IPS-18c (cell line): Measurements from ENCODE around the gene MRTFB.

ENCODE experiments used
- H3K4me3 ChIP-seq: 2 replicates; pipeline ENCODE4 v1.7.0; 2013; ENCODE audit warnings: low read depth, mild to moderate bottlenecking, low read length, moderate library complexity; ENCODE audit not compliant: insufficient read depth
- H3K9me3 ChIP-seq: one replicate; pipeline ENCODE4 v1.6.1; 2013; ENCODE audit warnings: mild to moderate bottlenecking, low read length, moderate library complexity; ENCODE audit not compliant: control insufficient read depth, insufficient read depth

The MRTFB gene

DNA sequence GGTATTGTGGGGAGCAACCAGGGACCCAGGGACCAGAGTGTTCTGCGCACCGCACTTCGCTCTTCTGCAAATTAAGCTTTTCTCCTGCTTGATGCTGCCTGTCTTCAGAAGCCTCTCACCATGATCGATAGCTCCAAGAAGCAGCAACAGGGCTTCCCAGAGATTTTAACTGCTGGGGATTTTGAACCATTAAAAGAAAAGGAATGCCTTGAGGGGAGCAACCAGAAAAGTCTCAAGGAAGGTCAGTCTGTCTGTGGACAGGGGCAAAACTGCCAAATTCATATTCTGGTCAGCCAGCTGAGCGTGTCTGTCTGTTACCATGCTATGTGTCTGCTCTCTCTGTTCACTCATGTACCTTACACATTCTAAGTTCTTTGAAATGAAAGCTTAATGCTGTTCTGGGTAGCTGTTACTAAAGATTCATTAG lies 115.7 kb downstream of the MRTFB start:
- H3K9me3 ChIP-seq = no peaks in the 10 kb centered on the region
- H3K4me3 ChIP-seq = 0 out of 2 replicates have a peak overlapping the region, but pooled peaks have one; percentile 17

DNA sequence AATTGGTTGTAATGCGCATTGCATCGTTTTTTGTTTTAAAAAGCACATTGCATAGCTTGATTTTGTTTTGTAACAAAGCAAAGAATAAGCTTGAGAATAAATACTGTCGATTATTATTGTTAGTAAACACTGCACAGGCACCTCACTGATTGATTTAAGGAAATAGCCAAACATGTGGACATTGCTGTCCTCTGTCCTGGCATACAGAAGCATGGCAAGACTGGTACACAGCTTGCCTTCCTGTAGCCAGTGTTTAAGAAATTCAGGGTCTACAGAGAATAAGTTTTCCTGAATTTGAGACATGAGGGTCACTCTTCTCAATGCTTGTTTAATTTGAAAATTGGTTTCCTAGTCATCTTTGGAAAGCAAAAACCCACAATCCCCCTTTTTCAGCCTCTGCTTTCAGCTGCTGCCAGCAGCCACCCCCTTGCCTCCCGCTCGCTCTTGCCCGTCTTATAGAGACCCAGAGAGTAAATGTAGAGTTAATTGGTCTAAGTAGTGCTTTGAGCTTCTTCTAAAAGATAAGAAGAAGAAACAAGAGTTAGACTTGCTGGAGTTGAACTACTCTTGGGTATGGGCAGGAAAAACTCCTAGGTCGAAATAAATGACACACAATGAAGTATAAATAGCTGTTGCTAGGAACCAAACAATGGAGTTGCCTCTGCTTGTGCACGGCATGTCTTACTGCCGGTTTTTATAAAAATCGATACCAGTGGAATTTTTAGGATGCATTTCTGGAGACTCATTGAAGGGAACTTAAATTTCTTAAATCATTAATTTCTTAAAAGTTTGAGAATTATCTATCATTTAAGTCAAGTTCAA lies 116.6 kb downstream of the MRTFB start:
- Histone ChIP-seq H3K4me3 (no peak overlapping the region), H3K9me3 (no peaks in the 10 kb centered on the region)

DNA sequence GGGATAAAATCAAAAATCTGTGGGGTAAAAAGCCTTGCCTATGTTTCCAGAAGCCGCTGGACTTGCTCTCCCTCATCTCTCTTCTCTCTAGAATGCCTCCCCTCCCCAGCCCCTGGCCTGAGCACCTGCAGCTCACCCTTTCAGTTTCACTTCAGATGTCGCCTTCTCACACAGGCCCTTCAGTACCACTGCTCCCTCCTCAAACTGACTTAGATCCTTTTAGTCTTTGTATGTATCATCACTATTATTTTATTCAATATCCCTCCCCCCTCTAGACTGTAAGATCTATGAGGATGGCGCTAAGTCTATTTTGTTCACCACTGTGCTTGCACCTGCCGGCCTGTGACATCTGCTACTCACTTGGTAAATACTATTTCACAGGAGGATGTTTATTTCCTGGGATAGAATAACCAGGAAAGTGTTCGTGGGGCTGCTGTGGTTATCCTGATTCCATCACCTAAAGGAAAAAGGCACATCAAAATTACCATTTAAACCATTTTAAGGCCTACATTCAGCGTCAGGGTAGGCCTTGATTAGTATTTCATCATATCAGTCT lies 122.3 kb downstream of the MRTFB start:
- no peak overlapping the region for H3K4me3 ChIP-seq
- no peaks in the 10 kb centered on the region for H3K9me3 ChIP-seq

DNA sequence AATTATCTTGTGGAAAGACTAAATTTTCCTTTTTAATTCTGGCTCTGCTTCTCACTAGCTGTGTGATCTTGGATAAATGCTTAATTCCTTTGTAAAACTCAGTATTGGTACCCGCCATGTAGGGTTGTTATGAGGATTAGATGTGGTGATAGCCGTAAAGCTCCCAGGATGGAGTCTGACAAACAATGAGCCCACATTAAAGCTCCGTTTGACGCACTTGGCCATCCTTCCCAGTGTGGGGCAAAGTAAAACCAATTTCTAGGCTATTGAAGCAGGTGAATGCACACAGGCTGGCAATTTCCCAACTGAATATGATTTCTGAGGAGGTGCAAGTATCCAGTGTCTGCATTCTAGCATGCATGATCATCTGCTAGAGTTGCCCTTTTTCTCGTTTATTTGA lies 123.6 kb downstream of the MRTFB start:
- Histone ChIP-seq H3K9me3 (no peaks in the 10 kb centered on the region), H3K4me3 (no peak overlapping the region)

DNA sequence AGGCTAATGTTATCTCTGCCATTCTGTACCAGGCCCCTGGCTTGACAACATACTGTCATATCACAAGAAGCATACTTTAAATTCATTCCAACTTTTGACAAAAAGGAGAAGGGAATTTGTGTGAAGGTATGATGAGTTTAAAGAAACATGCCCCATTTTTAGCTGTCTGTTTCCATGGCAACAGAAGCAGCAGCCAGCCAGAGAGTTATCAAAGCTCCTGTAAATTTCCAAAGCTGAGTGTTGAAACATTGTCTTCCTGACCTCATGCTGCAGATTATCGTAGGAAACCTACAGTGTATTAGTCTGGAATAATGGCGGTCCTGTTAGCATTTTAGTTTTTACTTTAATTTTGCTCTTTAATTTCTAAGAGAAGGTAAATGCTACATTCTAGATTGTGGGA lies 124.9 kb downstream of the MRTFB start:
- no peaks in the 10 kb centered on the region for H3K9me3 ChIP-seq
- H3K4me3 ChIP-seq = no peak overlapping the region

DNA sequence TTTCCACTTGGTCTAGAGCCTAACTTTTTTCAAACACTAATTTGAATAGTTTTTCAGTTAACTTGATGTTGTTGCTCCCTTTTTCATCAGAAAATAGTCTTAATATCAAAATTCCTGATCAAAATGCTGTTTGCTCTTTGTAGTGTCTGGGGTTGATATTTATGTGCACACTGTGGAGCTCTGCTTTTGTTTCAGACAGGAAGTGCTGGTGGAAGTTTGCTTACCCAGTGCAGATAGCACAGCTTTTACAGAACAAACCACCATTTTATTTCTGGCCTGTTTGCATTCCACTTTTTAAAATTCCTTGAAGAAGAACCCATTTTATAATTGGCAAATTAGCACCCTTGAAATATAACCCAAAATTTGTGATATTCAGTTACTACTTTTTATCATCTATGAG lies 125.4 kb downstream of the MRTFB start:
- no peak overlapping the region for H3K4me3 ChIP-seq
- no peaks in the 10 kb centered on the region for H3K9me3 ChIP-seq

DNA sequence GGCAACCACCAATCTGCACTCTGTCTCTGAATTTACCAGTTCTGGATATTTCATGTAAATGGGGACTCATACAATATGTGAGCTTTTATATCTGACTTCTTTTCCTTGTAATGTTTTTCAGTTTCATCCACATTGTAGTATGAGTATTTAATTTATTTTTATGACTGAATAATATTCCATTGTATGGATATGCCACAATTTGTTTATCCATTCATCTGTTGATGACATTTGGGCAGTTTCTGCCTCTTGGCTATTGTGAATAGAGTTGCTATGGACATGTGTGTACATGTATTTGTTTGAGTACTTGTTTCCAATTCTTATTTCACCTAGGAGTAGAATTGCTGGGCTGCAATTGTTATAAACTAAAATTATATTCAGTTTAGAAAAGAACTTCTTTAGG lies 126.9 kb downstream of the MRTFB start:
- Histone ChIP-seq H3K9me3 (no peaks in the 10 kb centered on the region), H3K4me3 (no peak overlapping the region)

DNA sequence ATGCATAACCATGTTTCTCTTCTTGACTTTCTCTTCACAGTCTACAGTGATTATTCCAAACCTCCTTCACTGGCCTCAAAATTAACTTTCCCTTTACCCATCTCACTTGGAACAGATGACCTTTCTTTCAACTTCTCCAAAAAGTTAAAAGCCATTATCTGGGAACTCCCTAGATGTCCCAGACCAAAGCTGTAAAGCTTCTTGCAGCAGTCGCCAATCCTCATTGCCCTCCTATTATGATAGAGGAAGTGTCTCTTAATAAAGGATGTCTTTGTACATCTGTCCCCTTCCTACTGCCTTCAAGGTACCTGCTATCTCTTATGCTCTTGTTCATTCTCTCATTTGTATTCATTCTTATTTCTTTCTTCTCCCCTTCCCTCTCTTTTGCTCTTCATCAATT lies 127.5 kb downstream of the MRTFB start:
- Histone ChIP-seq H3K9me3 (no peaks in the 10 kb centered on the region), H3K4me3 (no peak overlapping the region)

DNA sequence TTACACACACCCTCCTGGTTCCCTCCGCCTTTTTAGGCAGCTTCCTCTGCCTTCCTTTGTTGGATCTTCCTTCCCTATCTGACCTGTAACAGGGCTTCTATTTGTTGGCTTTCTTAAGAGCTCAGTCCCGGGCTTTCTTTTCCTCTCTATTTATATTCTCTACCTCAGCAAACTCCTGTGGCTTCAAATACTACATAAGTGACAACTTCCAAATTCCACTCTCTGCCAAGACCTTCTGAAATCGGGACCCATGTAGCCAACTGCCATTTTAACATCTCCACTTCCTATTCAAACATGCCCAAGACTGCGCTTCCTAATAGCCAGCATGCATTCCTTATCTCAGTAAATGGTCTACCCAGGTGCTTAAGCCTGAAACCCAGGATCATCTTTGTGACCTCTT lies 128.1 kb downstream of the MRTFB start:
- no peak overlapping the region for H3K4me3 ChIP-seq
- no peaks in the 10 kb centered on the region for H3K9me3 ChIP-seq

DNA sequence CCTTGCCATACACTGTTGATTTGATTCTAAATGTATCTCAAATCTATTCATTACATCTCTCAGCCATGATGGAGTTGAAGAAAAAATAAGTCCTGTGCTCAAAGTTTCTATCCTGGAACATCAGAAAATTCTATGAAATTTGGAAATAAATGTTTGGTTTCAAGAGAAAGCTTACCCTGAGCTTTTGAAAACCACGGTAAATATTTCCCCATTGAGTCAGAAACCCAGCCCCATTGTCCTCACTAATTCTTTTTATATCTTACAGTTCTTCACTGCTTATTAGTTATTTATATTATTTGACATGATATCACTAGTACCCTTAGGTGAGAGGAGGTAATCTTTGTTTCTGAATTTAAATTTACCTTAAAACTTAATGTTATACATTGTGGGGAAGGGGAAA lies 128.5 kb downstream of the MRTFB start:
- Histone ChIP-seq H3K4me3 (no peak overlapping the region), H3K9me3 (no peaks in the 10 kb centered on the region)

DNA sequence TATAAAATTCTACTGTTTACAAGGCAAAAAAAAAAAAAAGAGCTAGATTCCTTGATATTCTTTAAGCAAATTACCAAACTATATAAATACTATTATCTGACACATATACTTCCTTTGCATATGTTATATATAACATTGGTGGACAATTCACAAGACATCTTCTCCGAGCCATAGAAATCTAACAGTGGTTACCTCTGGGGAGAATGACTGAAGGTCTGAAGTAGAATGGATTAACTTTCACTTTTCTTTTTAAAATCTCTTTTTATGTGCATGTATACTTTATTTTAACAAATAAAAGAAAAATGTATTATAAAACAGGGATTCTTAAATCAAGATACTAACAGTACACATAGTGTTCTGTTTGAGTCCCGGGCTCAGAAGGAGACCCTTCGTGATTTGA lies 131.0 kb downstream of the MRTFB start:
- Histone ChIP-seq H3K4me3 (no peak overlapping the region), H3K9me3 (no peaks in the 10 kb centered on the region)

DNA sequence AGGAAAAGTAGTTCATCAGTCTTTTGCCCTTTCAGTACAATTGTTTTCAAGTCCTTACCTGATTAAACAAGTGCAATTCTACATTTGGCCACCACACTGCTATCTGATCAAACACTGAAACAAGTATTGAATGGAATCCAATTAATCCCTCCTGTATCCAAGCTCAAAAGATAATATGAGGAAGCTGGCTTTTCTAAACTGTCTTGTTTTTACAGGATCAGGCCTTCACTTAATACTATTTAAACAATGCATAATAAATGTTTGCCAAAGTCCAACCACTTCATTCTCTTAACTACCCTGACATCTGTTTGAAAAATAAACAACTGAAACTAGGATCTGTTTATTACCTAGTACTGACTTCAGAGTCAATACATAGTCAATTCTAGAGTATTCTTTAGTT lies 131.6 kb downstream of the MRTFB start:
- Histone ChIP-seq H3K4me3 (no peak overlapping the region), H3K9me3 (no peaks in the 10 kb centered on the region)

DNA sequence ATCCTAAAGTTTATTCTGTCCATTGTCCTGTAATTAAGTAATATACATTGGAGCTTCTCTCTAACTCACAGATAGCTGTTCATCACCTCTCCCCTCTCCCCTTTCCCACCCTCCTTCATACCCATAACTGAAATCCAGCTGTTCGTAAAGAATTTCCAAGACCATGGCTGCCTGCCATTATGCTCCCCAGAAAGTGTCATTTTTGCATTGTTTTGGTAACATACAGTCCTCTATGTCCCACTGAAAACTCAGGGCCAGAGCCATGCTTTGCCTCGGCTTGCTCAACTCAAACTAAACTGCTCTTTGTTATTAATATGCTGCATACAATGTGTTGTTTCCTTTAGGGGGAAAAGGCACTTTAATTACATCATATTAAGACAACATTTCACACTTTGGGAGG lies 132.0 kb downstream of the MRTFB start:
- no peak overlapping the region for H3K4me3 ChIP-seq
- H3K9me3 ChIP-seq = no peaks in the 10 kb centered on the region

DNA sequence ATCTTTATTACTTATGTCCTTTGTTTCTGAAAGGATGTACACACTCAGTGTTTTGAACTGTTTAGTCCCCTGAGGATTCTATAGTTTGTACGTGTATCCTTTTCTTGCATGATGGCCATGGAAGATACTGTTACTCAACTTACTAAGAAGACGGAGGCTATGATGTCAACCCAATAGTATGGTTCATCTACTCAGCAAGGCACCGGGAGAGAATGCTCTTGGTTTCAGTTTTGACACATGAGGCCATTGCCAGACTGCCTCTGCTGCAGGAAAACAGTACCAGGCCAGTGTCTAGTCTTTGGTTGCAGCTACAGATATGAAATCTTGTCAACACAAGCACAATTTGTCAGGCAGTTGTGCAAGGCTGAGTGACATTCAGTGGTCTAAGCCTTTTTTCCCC lies 134.5 kb downstream of the MRTFB start:
- H3K9me3 ChIP-seq = no peaks in the 10 kb centered on the region

DNA sequence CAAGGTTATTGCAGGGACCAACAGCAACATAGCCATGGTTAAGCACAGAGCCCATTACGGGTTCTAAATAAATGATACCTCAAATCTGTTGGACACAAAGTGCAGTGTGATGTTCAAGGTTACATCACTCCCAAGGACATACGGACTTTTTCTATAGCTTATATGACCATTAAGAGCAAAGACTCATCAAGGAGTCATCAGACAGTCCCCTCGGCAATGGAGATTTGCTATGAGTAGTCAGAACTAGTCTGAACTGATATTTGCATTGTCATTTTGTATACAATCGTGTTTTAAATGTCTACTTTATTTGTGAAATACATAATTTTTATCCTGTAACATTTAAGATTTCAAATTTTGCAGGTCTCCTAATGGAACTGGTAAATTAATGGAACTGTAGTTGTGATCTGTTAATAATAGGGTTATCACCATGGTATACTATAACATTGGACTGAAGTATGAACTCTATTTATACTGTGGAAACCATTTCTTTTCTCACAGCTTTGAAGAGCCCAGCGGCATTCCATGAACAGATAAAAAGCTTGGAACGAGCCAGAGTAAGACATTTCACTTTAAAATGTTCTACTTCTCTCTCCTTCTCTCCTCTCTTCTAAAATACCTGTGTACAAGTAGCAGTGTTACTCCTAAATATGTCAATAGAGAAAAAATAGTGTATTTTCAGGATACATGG lies 140.9 kb downstream of the MRTFB start:
- Histone ChIP-seq H3K9me3 (no peaks in the 10 kb centered on the region), H3K4me3 (no peak overlapping the region)

More for the DNA sequence above, 134.5 kb downstream of the MRTFB start:
- H3K4me3 ChIP-seq = no peak overlapping the region

DNA sequence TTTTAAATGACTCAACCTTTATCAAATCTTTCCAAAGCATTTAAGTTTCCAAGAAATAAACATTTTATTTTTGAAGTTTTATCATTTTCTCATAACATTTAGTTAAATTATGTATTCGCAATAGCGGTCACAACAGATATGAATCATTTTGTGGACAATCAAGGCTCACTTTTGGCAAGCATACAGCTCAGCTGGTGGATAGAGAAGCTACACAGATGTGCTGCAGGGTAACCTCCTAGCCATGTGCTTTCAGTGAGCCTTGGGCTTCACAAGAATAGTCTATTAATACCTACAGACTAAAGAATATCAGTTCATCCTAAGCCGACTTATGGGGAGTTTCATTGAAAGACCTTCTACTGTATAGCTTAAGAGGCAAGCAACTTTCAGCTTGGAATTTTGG lies 144.8 kb downstream of the MRTFB start:
- H3K9me3 ChIP-seq = no peaks in the 10 kb centered on the region

DNA sequence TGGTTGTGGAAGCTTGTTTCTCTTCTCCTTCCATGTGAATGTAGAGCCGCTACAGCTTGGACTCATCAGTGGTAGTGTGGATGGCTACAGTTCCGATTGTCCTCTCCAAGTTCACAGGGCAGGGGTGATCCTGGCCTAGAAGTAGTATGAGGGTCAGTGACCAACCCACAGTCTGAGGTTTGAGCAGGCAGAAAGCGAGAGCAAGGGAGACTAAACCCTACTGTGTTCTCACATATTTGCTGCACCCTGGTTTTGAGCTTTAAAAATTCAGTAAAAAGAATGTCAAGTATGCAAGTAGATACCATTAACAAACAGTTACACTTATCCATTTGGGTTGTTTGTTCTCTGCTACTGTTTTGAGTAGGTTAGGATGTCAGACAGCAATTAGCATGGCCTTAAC lies 148.9 kb downstream of the MRTFB start:
- Histone ChIP-seq H3K9me3 (no peaks in the 10 kb centered on the region), H3K4me3 (no peak overlapping the region)

More for the DNA sequence above, 144.8 kb downstream of the MRTFB start:
- no peak overlapping the region for H3K4me3 ChIP-seq

DNA sequence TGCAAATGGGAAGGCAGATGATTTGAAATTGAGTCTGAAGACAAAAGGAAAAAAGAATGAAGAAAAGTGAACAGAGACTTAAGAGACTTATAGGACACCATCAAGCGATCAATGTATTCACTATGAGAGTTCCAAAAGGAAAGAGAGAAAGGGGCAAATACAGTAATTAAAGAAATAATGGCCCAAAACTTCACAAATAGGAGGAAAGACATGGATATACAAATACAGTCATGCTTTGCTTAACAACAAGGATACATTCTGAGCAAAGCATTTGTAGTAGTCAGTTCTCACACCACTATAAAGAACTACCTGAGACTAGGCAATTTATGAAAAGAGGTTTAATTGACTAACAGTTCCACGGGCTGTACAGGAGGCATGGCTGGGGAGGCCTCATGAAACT lies 152.5 kb downstream of the MRTFB start:
- no peaks in the 10 kb centered on the region for H3K9me3 ChIP-seq
- no peak overlapping the region for H3K4me3 ChIP-seq
